SKM-1 (cell line): ENCODE measurements around the gene CCDC152.
"Not testable (repeated sequence)": the region's sequence is repeated elsewhere in the genome, so short reads cannot be mapped to it uniquely, and the experiment has no call there.

ENCODE experiments used
- DNase-seq: peaks from one replicate; lab custom pipeline; 2025; ENCODE audit not compliant: unreplicated experiment; lab: John Stamatoyannopoulos, UW

The CCDC152 gene

GRCh38 chr5:42811591-42812446 lies 55.2 kb downstream of the CCDC152 start, which contains the start of gene SELENOP:
TSS of gene SELENOP (minus strand) at chr5:42811892. CDS start at chr5:42808353, 3,539 bp downstream.
- DNase-seq, result peak; percentile 9

GRCh38 chr5:42812620-42813019 lies 56.0 kb downstream of the CCDC152 start:
- DNase-seq, result no peak

- no peak for DNase-seq
Observed at GRCh38 chr5:42813533-42813932, 56.9 kb downstream of the CCDC152 start.

GRCh38 chr5:42816546-42816945 lies 59.9 kb downstream of the CCDC152 start:
- DNase-seq, result not testable (repeated sequence)

- no peak for DNase-seq
Observed at GRCh38 chr5:42819745-42820144, 63.1 kb downstream of the CCDC152 start.

- no peak for DNase-seq
Observed at GRCh38 chr5:42822548-42822947, 65.9 kb downstream of the CCDC152 start.

GRCh38 chr5:42824347-42824976 lies 67.8 kb downstream of the CCDC152 start:
- DNase-seq, result no peak

GRCh38 chr5:42825422-42826148 lies 69.0 kb downstream of the CCDC152 start:
- DNase-seq, result no peak

GRCh38 chr5:42826757-42827515 lies 70.3 kb downstream of the CCDC152 start:
- DNase-seq, result no peak

- DNase-seq, result no peak
Observed at GRCh38 chr5:42828671-42829070, 72.1 kb downstream of the CCDC152 start.

GRCh38 chr5:42830924-42831323 lies 74.3 kb downstream of the CCDC152 start:
- no peak for DNase-seq

- DNase-seq, result no peak
Observed at GRCh38 chr5:42832060-42832459, 75.4 kb downstream of the CCDC152 start.

GRCh38 chr5:42836070-42836769 lies 79.6 kb downstream of the CCDC152 start:
- no peak for DNase-seq

GRCh38 chr5:42837601-42838000 lies 81.0 kb downstream of the CCDC152 start:
- no peak for DNase-seq

GRCh38 chr5:42839196-42839595 lies 82.6 kb downstream of the CCDC152 start:
- no peak for DNase-seq

- no peak for DNase-seq
Observed at GRCh38 chr5:42840269-42840668, 83.7 kb downstream of the CCDC152 start.

GRCh38 chr5:42840842-42841567 lies 84.4 kb downstream of the CCDC152 start:
- no peak for DNase-seq

- DNase-seq, result no peak
Observed at GRCh38 chr5:42842921-42843641, 86.5 kb downstream of the CCDC152 start.

- DNase-seq, result no peak
Observed at GRCh38 chr5:42843675-42844292, 87.2 kb downstream of the CCDC152 start.
